Right lobe of liver (tissue), 4 donors: Measurements from ENCODE around the gene SIK3.
"Not testable (repeated sequence)": the region's sequence is repeated elsewhere in the genome, so short reads cannot be mapped to it uniquely, and the experiment has no call there.

Source experiments
- CTCF ChIP-seq, 4 donors: fragments of 200-600 bp in 3 of 4; fragments of 450-650 bp in 1 of 4; IDR thresholded peaks; one replicate each; pipeline versions ENCODE4 v1.5.1 to v1.8.0; 2016 to 2022; ENCODE audit warnings: antibody characterized with exemption in 4 of 4, mild to moderate bottlenecking in 2 of 4
- POLR2A ChIP-seq: fragments of 450-650 bp; IDR thresholded peaks from one replicate; pipeline ENCODE4 v1.6.1; 2017; ENCODE audit warnings: antibody characterized with exemption, mild to moderate bottlenecking
- donor health status: DM: no; HTN: no; CAD: no.
- donor health status: DM: no; HTN: no; CAD: no.
- donor health status: DM: no; HTN: yes; CAD: no.

GRCh38 chr11:117112497-117112896, 14.3 kb upstream of the SIK3 start:
- not testable (repeated sequence) for TF ChIP-seq CTCF (IDR thresholded peaks at IDR 0.05); POLR2A
